Kidney (tissue), 14 donors: ENCODE data around the gene CSKMT. TPM values are rescaled to one million over a fixed set of nuclear protein-coding genes. Genes with fewer than 3 reads are reported as not detected.
A peak's percentile ranks its signal among the peaks of the same experiment; 100 is the strongest.

Experiments
- DNase-seq, 5 donors: peaks; one replicate each; pipeline ENCODE4 v3.0.0-alpha.2; 2013 to 2020
- FAIRE-seq: peaks from 2 replicates; lab custom pipeline; 2012; peaks lifted over from hg19 to GRCh38; lab: Jason Lieb, UNC
- H3K27ac ChIP-seq, 2 donors: one replicate each; pipeline ENCODE4 v1.7.0; 2013; ENCODE audit warnings: low read depth in 2 of 2, low read length in 2 of 2, inconsistent platforms in 1 of 2
- H3K27me3 ChIP-seq: one replicate; pipeline ENCODE4 v1.7.1; 2013; ENCODE audit warnings: low read length, inconsistent platforms; ENCODE audit not compliant: control insufficient read depth, insufficient read depth
- H3K36me3 ChIP-seq, 3 donors: one replicate each; pipeline versions ENCODE4 v1.7.0 to v1.7.1; 2013; ENCODE audit warnings: low read length in 3 of 3, control low read depth in 1 of 3, inconsistent platforms in 1 of 3; ENCODE audit not compliant: insufficient read depth in 3 of 3, control insufficient read depth in 2 of 3
- H3K4me1 ChIP-seq, 3 donors: one replicate each; pipeline versions ENCODE4 v1.7.0 to v1.7.1; 2013; ENCODE audit warnings: low read length in 3 of 3, inconsistent platforms in 1 of 3, low read depth in 1 of 3; ENCODE audit not compliant: control insufficient read depth in 2 of 3, insufficient read depth in 2 of 3
- H3K4me3 ChIP-seq, 3 donors: one replicate each; pipeline versions ENCODE4 v1.7.0 to v1.8.1; 2013; ENCODE audit warnings: low read length in 3 of 3, control low read depth in 1 of 3, inconsistent platforms in 1 of 3
- H3K9ac ChIP-seq, 3 donors: one replicate each; pipeline versions ENCODE4 v1.7.0 to v1.7.1; 2013; ENCODE audit warnings: low read length in 3 of 3, control low read depth in 1 of 3, inconsistent platforms in 1 of 3
- H3K9me3 ChIP-seq, 3 donors: one replicate each; pipeline versions ENCODE4 v1.7.0 to v1.7.1; 2013; ENCODE audit warnings: low read length in 3 of 3, control low read depth in 1 of 3, inconsistent platforms in 1 of 3; ENCODE audit not compliant: control insufficient read depth in 2 of 3, insufficient read depth in 1 of 3
- intact Hi-C: fragments of 100-400 bp; cut with DNase I; formaldehyde crosslinking; loops from one replicate; pipeline ENCODE4 v1.11.1; 2022
- polyA plus RNA-seq: library from polyadenylated mRNA; stranded (reverse); fragments of 350-450 nt; fragmentation: Illumina TruSeq; extraction: RNeasy Lipid Tissue Mini Kit (QIAGEN cat#74804); gene quantifications from one replicate; pipeline ENCODE4 v1.2.3, GENCODE V29; 2014; ENCODE audit warnings: low read depth, low replicate concordance; ENCODE audit not compliant: insufficient read depth
- total RNA-seq: library from RNA; stranded (reverse); fragmentation: NEBNext Ultra II Directional; extraction: Animal tissue kit (Norgen Biotek cat#: 25700); gene quantifications from one replicate; pipeline ENCODE4 v1.2.1, GENCODE V29; 2021
- TF ChIP-seq, protein P1 (sequence below): IDR thresholded peaks from 3 replicates; pipeline ENCODE4 v1.5.1; 2012; ENCODE audit warnings: mild to moderate bottlenecking, moderate library complexity, borderline replicate concordance; ENCODE audit not compliant: insufficient read depth; ENCODE audit errors: extremely low read depth
- donor health status: control.
- donor health status: control.
- donor health status: control.
- donor health status: control.
- donor health status: control.
- donor health status: DM: yes; HTN: yes; CAD: no.
- donor health status: Normal renal cell carcinoma (clear cell type).

CSKMT gene
- total and polyA plus RNA-seq, 2 donors from 2014 or later = 8.2 to 12.1 TPM

DNA sequence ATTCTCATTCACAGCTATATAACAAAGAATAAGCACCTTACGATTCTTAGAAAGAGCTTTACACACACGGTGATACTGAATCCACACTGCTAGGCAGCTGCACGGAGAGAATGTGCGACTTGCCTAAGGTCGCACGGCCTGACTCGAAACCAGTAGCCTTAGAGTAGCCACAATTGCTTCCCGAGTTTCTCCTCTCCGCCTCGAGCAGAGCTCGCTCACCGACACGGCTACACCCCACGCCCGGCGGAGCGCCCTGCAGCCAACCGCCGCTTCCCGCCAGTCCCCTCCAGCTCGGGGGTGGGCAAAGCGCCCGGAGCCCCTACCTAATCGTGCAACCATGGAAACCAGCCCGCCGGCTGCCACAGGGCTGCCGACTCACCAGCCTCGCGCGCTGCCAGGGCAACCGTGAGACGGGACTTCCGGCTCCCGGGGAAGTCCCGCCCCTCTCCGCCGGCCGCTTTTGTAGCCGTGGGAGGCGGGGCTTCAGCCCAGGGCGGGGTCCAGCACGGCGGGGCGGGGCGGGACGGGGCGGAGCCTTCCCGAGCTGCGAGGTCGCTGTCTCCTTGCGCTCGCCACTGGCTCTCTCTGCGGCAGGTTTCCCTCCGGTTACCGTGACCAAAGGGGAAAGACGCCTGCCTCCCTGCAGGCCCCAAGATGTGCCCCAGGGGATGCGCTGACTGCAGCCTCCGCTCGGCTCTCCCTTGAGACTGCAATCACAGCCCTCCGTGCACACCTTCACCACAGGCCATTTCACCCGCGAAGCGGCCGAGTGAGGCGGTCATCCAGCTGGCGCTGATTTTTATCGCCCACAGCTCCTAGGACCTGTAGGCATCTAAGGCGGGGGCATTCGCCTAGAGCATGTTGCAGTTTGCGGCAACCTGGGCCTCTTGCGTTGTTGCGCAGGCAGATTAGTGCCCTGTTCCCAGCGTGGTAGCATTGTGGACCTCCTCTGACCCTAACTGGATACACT is 41.1 kb downstream of the CSKMT start:
- no peaks in the 10 kb centered on the region for H3K27me3 ChIP-seq
- H3K36me3 ChIP-seq = peaks cover 2 to 13% (median 3%) of the 10 kb centered on the region in 3 donors
- H3K4me1 ChIP-seq = peaks cover 0 to 30% (median 29%) of the 10 kb centered on the region in 3 donors
- H3K27ac ChIP-seq = peak overlapping the region; percentile 93 to 94
- DNase-seq (peak; percentile 96 to 99 (median 98)), FAIRE-seq (no peak)
- peak overlapping the region; percentile 84 to 97 (median 93) for H3K9ac ChIP-seq
- TF ChIP-seq, protein P1, sequence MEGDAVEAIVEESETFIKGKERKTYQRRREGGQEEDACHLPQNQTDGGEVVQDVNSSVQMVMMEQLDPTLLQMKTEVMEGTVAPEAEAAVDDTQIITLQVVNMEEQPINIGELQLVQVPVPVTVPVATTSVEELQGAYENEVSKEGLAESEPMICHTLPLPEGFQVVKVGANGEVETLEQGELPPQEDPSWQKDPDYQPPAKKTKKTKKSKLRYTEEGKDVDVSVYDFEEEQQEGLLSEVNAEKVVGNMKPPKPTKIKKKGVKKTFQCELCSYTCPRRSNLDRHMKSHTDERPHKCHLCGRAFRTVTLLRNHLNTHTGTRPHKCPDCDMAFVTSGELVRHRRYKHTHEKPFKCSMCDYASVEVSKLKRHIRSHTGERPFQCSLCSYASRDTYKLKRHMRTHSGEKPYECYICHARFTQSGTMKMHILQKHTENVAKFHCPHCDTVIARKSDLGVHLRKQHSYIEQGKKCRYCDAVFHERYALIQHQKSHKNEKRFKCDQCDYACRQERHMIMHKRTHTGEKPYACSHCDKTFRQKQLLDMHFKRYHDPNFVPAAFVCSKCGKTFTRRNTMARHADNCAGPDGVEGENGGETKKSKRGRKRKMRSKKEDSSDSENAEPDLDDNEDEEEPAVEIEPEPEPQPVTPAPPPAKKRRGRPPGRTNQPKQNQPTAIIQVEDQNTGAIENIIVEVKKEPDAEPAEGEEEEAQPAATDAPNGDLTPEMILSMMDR = no peak
- H3K9me3 ChIP-seq = no peaks in the 10 kb centered on the region
- intact Hi-C loops = no loop called here
- peak overlapping the region; percentile 93 to 98 (median 96) for H3K4me3 ChIP-seq

DNA sequence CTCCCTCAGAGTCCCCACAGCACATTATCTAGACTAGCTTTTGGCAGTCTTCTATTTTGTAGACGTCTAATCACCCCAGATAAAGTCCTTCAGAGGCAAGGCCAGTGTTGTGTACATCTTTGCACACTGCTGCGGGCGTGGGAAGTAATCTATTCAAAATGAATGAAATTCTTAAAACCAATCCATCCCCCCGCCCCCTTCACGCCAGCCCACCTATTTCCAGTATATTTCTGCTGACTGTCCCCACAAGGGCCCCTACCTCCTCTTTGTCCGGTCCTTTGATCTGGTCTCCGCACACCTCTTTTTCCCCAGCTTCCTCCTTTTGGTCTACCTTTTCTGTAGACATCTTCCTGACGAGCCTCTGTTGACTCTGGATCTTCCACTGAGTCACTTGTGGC is 41.7 kb downstream of the CSKMT start:
- Histone ChIP-seq H3K4me3 (peak overlapping the region; percentile 50 to 83 (median 67)), H3K36me3 (peaks cover 0 to 11% (median 2%) of the 10 kb centered on the region in 3 donors), H3K4me1 (peaks cover 0 to 30% (median 29%) of the 10 kb centered on the region in 3 donors), H3K27ac (peak overlapping the region; percentile 93 to 94), H3K9me3 (no peaks in the 10 kb centered on the region), H3K27me3 (no peaks in the 10 kb centered on the region), H3K9ac (peak overlapping the region in 2 of 3 donors; percentile 79 to 89)
- FAIRE-seq (no peak), DNase-seq (peak in 1 of 5 donors; percentile 68)
- intact Hi-C loops = no loop called here
- TF ChIP-seq, protein P1 = no peak

DNA sequence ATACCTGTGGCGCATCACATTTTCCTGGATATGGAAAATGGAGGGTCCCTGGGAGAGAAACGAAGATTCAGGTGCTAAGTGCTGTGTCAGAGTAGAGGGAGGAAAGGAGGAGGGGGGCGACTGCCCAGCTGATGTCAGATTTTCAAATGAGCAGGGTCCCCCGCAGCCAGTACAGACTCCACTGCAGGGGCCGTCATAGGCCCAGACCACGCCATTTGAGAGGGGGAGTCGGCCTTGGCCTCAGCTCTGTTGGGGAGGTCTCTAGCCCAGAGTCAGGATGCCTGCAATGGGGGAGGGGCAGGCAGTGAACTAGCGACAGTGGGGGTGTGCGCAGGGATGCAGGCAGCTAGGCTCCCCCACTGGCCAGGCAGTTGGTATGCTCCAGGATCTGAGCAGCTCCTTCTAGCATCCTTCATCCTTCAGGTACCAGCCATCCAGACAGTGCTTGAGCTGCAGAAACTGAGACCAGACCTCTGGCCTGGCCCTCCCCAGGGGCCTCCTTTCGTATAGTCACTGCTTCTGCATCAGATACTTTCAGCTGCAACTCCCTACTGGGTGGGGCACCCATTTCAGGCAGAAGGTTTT is 42.3 kb downstream of the CSKMT start, which contains the start of the genes BSCL2 and GNG3:
Gene BSCL2, minus strand, starts transcription at position 148 of the 585 bp plus-strand sequence. CDS start 229 bp downstream, outside the sequence.
Gene GNG3, plus strand, starts transcription at position 400 of the 585 bp plus-strand sequence. CDS start 620 bp downstream, outside the sequence.
- Histone ChIP-seq H3K36me3 (peaks cover 0 to 9% (median 2%) of the 10 kb centered on the region in 3 donors), H3K4me1 (peaks cover 0 to 30% (median 29%) of the 10 kb centered on the region in 3 donors), H3K27me3 (no peaks in the 10 kb centered on the region), H3K9ac (peak within 1 kb of the TSS in 2 of 3 donors; percentile 79 to 98), H3K27ac (peak within 1 kb of the TSS; percentile 93 to 94), H3K4me3 (peak within 1 kb of the TSS; percentile 87 to 91 (median 88)), H3K9me3 (no peaks in the 10 kb centered on the region)
- TF ChIP-seq, protein P1 = no peak
- DNase-seq (peak in 4 of 5 donors; percentile 95 to 97 (median 95)), FAIRE-seq (no peak)
- intact Hi-C loops = no loop called here
